Breast epithelium (tissue), 3 donors: ENCODE data around the gene MAPK1.
"Not testable (repeated sequence)": the region's sequence is repeated elsewhere in the genome, so short reads cannot be mapped to it uniquely, and the experiment has no call there.

ENCODE experiments used
- POLR2A ChIP-seq: fragments of 450-650 bp; IDR thresholded peaks from one replicate; pipeline ENCODE4 v1.6.1; 2016; ENCODE audit warnings: antibody characterized with exemption, mild to moderate bottlenecking, moderate library complexity
- POLR2AphosphoS5 ChIP-seq, 3 donors: sonication (generic); formaldehyde crosslinking; IDR thresholded peaks; one replicate each; pipeline ENCODE4 v1.6.1; 2017; ENCODE audit warnings: antibody characterized with exemption in 3 of 3
- TF ChIP-seq, protein P1 (sequence below), 3 donors: fragments of 450-650 bp; IDR thresholded peaks; one replicate each; pipeline ENCODE4 v1.5.1; 2016 to 2017; ENCODE audit warnings: antibody characterized with exemption in 3 of 3, mild to moderate bottlenecking in 3 of 3, moderate library complexity in 3 of 3

DNA sequence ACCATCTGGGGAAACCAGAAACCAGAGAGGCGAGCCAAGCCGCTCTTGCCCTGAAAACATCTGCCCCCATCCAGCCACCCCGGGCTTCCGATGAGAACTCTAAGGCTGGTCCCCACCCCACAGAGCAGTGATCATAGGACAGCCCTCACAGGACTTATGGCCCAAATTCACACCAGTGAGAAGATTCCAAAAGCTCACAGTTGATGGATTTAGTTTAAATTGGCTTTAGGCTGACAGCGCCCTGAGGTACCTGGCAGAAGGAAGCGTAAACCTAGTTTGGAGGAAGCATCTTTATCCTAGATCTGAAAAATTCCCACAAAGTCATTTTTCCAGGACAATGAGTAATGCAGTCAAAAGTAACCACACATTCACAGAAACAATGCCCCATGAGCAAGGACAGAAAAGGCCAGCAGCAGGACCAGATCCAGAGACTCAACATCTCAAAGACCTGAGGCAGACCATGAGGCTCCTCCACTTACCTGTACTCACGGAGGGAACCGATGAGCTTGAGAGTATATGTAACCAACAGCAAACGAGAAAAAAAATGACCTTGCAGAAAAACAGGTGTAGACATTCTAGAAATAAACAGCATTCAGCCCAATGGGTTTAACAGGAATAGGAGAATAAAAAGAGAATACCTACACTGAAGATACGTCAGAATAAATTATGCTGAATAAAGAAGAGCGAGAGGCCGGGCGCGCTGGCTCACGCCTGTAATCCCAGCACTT is 150.9 kb downstream of the MAPK1 start:
- TF ChIP-seq, protein P1, sequence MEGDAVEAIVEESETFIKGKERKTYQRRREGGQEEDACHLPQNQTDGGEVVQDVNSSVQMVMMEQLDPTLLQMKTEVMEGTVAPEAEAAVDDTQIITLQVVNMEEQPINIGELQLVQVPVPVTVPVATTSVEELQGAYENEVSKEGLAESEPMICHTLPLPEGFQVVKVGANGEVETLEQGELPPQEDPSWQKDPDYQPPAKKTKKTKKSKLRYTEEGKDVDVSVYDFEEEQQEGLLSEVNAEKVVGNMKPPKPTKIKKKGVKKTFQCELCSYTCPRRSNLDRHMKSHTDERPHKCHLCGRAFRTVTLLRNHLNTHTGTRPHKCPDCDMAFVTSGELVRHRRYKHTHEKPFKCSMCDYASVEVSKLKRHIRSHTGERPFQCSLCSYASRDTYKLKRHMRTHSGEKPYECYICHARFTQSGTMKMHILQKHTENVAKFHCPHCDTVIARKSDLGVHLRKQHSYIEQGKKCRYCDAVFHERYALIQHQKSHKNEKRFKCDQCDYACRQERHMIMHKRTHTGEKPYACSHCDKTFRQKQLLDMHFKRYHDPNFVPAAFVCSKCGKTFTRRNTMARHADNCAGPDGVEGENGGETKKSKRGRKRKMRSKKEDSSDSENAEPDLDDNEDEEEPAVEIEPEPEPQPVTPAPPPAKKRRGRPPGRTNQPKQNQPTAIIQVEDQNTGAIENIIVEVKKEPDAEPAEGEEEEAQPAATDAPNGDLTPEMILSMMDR (IDR thresholded peaks at IDR 0.05), result not testable (repeated sequence)
- not testable (repeated sequence) for TF ChIP-seq POLR2AphosphoS5 (IDR thresholded peaks at IDR 0.05); POLR2A
